ENCODE measurements around the gene TOPAZ1. TPM values are rescaled to one million over a fixed set of nuclear protein-coding genes. Genes with fewer than 3 reads are reported as not detected.

TOPAZ1 gene
- polyA plus RNA-seq, 3 donors: not detected

DNA sequence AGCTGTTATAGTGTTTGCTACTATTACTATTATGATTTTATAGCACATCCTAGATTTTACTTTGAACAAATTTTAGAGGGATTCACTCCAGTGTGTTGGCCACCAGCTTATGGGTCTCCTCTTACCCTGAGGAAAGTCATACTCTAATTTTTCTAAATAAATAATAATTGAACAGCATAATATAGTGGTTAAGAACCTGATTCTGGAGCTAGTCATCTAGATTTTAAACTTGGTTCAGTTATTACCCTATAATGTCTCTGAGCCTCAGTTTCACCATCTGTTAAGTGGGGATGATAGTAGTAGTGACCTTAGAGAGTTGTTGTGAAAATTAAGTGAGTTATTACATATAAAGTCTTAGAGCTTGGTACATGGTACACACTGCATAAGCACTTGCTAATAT is 30.7 kb upstream of the TOPAZ1 start:
- no peak for DNase-seq
- Histone ChIP-seq H3K4me1 (ENCODE audit: control insufficient read depth in 1 of 2, insufficient read depth in 2 of 2, low read length in 2 of 2) (no peaks in the 10 kb centered on the region), H3K27ac (ENCODE audit: low read depth in 1 of 2, low read length in 2 of 2) (no peak overlapping the region), H3K9ac (ENCODE audit: insufficient read depth, low read length, poor library complexity, severe bottlenecking) (no peak overlapping the region), H3K9me3 (replicated peaks in 1 of 2; ENCODE audit: control insufficient read depth in 1 of 2, insufficient read depth in 1 of 2, low read length in 2 of 2) (no peaks in the 10 kb centered on the region), H2AFZ (ENCODE audit: insufficient read depth, low read depth, low read length, poor library complexity, severe bottlenecking) (no peak overlapping the region), H3K36me3 (replicated peaks in 1 of 2; ENCODE audit: control insufficient read depth in 1 of 2, insufficient read depth in 2 of 2, low read length in 2 of 2) (no peaks in the 10 kb centered on the region), H3K79me2 (ENCODE audit: insufficient read depth, low read length) (no peaks in the 10 kb centered on the region), H4K20me1 (ENCODE audit: insufficient read depth, low read length) (no peaks in the 10 kb centered on the region), H3K4me2 (replicated peaks; ENCODE audit: extremely low read depth, low read length, poor library complexity, severe bottlenecking) (no peak overlapping the region), H3K4me3 (replicated peaks in 1 of 3; ENCODE audit: low read depth in 2 of 3, low read length in 3 of 3) (no peak overlapping the region), H3K27me3 (ENCODE audit: control insufficient read depth in 2 of 2, insufficient read depth in 2 of 2, low read length in 2 of 2) (no peaks in the 10 kb centered on the region)
- H3K4me1 Mint-ChIP-seq: peaks cover 9% of the 10 kb centered on the region
- H3K4me3 Mint-ChIP-seq: no peak overlapping the region
- TF ChIP-seq CTCF (IDR thresholded peaks at IDR 0.05): no peak
- H3K27me3 Mint-ChIP-seq (ENCODE audit: low read depth in 3 of 3): peaks cover 0 to 2% (median 0%) of the 10 kb centered on the region in 3 donors
- H3K9me3 Mint-ChIP-seq: peaks cover 0 to 7% (median 2%) of the 10 kb centered on the region in 7 donors
- no peaks in the 10 kb centered on the region for H3K36me3 Mint-ChIP-seq
- no peak overlapping the region for H3K27ac Mint-ChIP-seq
- intact Hi-C loops (cut with micrococcal nuclease): no loop called here

- Mint-ChIP-seq H3K4me1 (peaks cover 7% of the 10 kb centered on the region), H3K9me3 (peaks cover 0 to 2% (median 0%) of the 10 kb centered on the region in 7 donors), H3K27ac (no peak overlapping the region), H3K4me3 (no peak overlapping the region), H3K36me3 (no peaks in the 10 kb centered on the region), H3K27me3 (ENCODE audit: low read depth in 3 of 3) (peaks cover 3 to 6% (median 6%) of the 10 kb centered on the region in 3 donors)
- H3K9ac ChIP-seq (ENCODE audit: insufficient read depth, low read length, poor library complexity, severe bottlenecking): no peak overlapping the region
- H3K4me1 ChIP-seq (ENCODE audit: control insufficient read depth in 1 of 2, insufficient read depth in 2 of 2, low read length in 2 of 2): peaks cover 0 to 2% of the 10 kb centered on the region in 2 donors
- no peak overlapping the region for H3K4me3 ChIP-seq (replicated peaks in 1 of 3; ENCODE audit: low read depth in 2 of 3, low read length in 3 of 3)
- no peak for TF ChIP-seq CTCF (IDR thresholded peaks at IDR 0.05)
- H3K9me3 ChIP-seq (replicated peaks in 1 of 2; ENCODE audit: control insufficient read depth in 1 of 2, insufficient read depth in 1 of 2, low read length in 2 of 2): no peaks in the 10 kb centered on the region
- DNase-seq: no peak
- no peak overlapping the region for H3K4me2 ChIP-seq (replicated peaks; ENCODE audit: extremely low read depth, low read length, poor library complexity, severe bottlenecking)
- no peaks in the 10 kb centered on the region for H4K20me1 ChIP-seq (ENCODE audit: insufficient read depth, low read length)
- H3K79me2 ChIP-seq (ENCODE audit: insufficient read depth, low read length): no peaks in the 10 kb centered on the region
- no peak overlapping the region for H3K27ac ChIP-seq (ENCODE audit: low read depth in 1 of 2, low read length in 2 of 2)
- no peaks in the 10 kb centered on the region for H3K36me3 ChIP-seq (replicated peaks in 1 of 2; ENCODE audit: control insufficient read depth in 1 of 2, insufficient read depth in 2 of 2, low read length in 2 of 2)
- intact Hi-C loops (cut with micrococcal nuclease): no loop called here
- no peaks in the 10 kb centered on the region for H3K27me3 ChIP-seq (ENCODE audit: control insufficient read depth in 2 of 2, insufficient read depth in 2 of 2, low read length in 2 of 2)
- H2AFZ ChIP-seq (ENCODE audit: insufficient read depth, low read depth, low read length, poor library complexity, severe bottlenecking): no peak overlapping the region
- WGBS (ENCODE audit: insufficient coverage): 85% methylated on average over 3 of the region's 3 CpGs
Measured at GRCh38 chr3:44222337-44222736, 19.3 kb upstream of the TOPAZ1 start.
